Ascending aorta (tissue), 2 donors: Measurements from ENCODE around the gene BNIP3. TPM values are rescaled to one million over a fixed set of nuclear protein-coding genes. Genes with fewer than 3 reads are reported as not detected.

ENCODE experiments used
- DNase-seq, 2 donors: peaks; one replicate each; pipeline ENCODE4 v3.0.0-alpha.2; 2019; ENCODE audit warnings: low spot score in 2 of 2
- H3K27ac ChIP-seq, 2 donors: fragments of 200-600 bp; sonication (generic); one replicate each; pipeline ENCODE4 v1.5.1; 2016 to 2017; ENCODE audit warnings: mild to moderate bottlenecking in 1 of 2
- H3K27me3 ChIP-seq: fragments of 200-600 bp; sonication (generic); one replicate; pipeline ENCODE4 v1.5.1; 2017
- H3K36me3 ChIP-seq, 2 donors: fragments of 200-600 bp; sonication (generic); one replicate each; pipeline ENCODE4 v1.5.1; 2016
- H3K4me1 ChIP-seq, 2 donors: fragments of 200-600 bp; sonication (generic); one replicate each; pipeline ENCODE4 v1.5.1; 2016 to 2017; ENCODE audit warnings: mild to moderate bottlenecking in 1 of 2
- H3K4me3 ChIP-seq, 2 donors: fragments of 200-600 bp; sonication (generic); one replicate each; pipeline ENCODE4 v1.5.1; 2016 to 2017; ENCODE audit warnings: mild to moderate bottlenecking in 1 of 2
- H3K9me3 ChIP-seq, 2 donors: fragments of 200-600 bp; sonication (generic); one replicate each; pipeline ENCODE4 v1.5.1; 2016
- intact Hi-C: fragments of 100-400 bp; cut with DNase I; formaldehyde crosslinking; loops from one replicate; pipeline ENCODE4 v1.15.1; 2023
- total RNA-seq: library from RNA; depleted of rRNA; stranded (reverse); fragments of >200 nt; gene quantifications from one replicate; pipeline ENCODE4 v1.1.0, GENCODE V29; 2016
- TF ChIP-seq, protein P1 (sequence below), 3 experiments: fragments of 200-600 bp in 2 of 3; fragments of 450-650 bp in 1 of 3; sonication (generic) in 2 of 3; IDR thresholded peaks; one replicate each; pipeline ENCODE4 v1.5.1; 2016 to 2019; ENCODE audit warnings: antibody characterized with exemption in 3 of 3, mild to moderate bottlenecking in 1 of 3, moderate library complexity in 1 of 3

Gene BNIP3
- total RNA-seq, 1 donor from 2014 or later: 18.3 TPM

DNA sequence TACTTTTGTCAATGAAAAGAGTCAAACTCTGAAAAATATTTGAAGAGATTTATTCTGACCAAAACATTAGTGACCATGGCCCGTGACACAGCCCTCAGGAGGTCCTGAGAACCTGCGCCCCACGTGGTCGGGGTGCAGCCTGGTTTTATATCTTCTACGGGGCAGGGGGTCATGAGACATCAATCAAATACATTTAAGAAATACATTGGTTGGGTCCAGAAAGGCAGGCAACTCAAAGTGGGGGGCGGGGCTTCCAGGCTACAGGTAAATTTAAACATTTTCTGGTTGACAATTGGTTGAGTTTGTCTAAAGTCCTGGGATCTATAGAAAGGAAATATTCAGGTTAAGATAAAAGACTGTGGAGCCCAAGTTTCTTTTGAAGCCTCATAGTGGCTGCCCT, 34.8 kb upstream of the BNIP3 start:
- H3K27me3 ChIP-seq: no peaks in the 10 kb centered on the region
- TF ChIP-seq, protein P1, sequence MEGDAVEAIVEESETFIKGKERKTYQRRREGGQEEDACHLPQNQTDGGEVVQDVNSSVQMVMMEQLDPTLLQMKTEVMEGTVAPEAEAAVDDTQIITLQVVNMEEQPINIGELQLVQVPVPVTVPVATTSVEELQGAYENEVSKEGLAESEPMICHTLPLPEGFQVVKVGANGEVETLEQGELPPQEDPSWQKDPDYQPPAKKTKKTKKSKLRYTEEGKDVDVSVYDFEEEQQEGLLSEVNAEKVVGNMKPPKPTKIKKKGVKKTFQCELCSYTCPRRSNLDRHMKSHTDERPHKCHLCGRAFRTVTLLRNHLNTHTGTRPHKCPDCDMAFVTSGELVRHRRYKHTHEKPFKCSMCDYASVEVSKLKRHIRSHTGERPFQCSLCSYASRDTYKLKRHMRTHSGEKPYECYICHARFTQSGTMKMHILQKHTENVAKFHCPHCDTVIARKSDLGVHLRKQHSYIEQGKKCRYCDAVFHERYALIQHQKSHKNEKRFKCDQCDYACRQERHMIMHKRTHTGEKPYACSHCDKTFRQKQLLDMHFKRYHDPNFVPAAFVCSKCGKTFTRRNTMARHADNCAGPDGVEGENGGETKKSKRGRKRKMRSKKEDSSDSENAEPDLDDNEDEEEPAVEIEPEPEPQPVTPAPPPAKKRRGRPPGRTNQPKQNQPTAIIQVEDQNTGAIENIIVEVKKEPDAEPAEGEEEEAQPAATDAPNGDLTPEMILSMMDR (IDR thresholded peaks at IDR 0.05): no peak
- no peak overlapping the region for H3K4me3 ChIP-seq
- H3K36me3 ChIP-seq: no peaks in the 10 kb centered on the region
- H3K9me3 ChIP-seq: no peaks in the 10 kb centered on the region
- intact Hi-C loops: no loop called here
- DNase-seq: no peak
- no peaks in the 10 kb centered on the region for H3K4me1 ChIP-seq
- no peak overlapping the region for H3K27ac ChIP-seq

DNA sequence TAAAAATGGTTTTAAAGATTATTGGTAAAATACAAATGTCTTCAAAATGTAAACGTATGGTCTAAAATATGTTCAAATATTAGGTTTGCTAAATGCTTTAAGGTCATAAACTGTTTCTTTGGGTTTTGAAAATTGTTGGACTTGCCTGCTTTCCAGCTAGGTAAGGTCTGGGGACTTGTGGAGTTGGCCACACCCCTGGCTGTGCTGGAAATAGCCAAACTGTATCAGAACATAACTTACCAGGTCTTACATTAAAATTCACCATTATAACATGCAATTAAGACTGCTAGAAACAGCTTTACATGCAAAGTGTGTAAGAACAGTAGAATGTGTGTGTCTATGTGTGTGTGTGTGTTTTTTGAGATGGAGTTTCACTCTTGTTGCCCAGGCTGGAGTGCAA, 29.7 kb upstream of the BNIP3 start:
- no peaks in the 10 kb centered on the region for H3K27me3 ChIP-seq
- no peak overlapping the region for H3K4me3 ChIP-seq
- no peaks in the 10 kb centered on the region for H3K9me3 ChIP-seq
- TF ChIP-seq, protein P1 (IDR thresholded peaks at IDR 0.05): no peak
- H3K36me3 ChIP-seq: no peaks in the 10 kb centered on the region
- no peak for DNase-seq
- intact Hi-C loops: no loop called here
- H3K4me1 ChIP-seq: no peaks in the 10 kb centered on the region
- H3K27ac ChIP-seq: no peak overlapping the region

DNA sequence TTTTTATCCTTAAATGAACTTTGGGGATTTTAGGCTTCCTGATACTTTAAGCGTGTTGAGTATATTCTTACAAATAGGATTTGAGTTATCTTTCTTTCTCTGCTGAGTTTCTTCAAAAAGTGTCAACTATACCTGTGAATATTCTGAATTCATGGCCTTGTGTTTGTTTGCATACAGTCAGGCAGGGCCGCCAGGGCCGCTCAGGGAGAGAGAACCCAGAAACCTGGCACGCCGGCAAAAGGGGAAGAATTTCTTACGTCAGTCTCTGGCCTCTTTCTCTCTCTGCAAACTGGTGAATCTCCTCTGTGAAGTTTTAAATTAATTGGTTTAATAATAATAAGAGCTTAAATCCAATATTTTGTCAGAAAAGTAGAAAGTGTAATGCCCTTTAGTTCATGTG, 29.3 kb upstream of the BNIP3 start:
- Histone ChIP-seq H3K9me3 (no peaks in the 10 kb centered on the region), H3K4me1 (no peaks in the 10 kb centered on the region), H3K27ac (no peak overlapping the region), H3K4me3 (no peak overlapping the region), H3K36me3 (no peaks in the 10 kb centered on the region), H3K27me3 (no peaks in the 10 kb centered on the region)
- intact Hi-C loops: no loop called here
- no peak for DNase-seq
- TF ChIP-seq, protein P1 (IDR thresholded peaks at IDR 0.05): no peak

- H3K36me3 ChIP-seq: no peaks in the 10 kb centered on the region
- H3K27ac ChIP-seq: no peak overlapping the region
- DNase-seq: no peak
- TF ChIP-seq, protein P1 (IDR thresholded peaks at IDR 0.05): no peak
- H3K9me3 ChIP-seq: no peaks in the 10 kb centered on the region
- no peaks in the 10 kb centered on the region for H3K27me3 ChIP-seq
- intact Hi-C loops: no loop called here
- H3K4me1 ChIP-seq: no peaks in the 10 kb centered on the region
- H3K4me3 ChIP-seq: no peak overlapping the region
These were observed 28.8 kb upstream of the BNIP3 start for GRCh38 chr10:132010483-132010882.

DNA sequence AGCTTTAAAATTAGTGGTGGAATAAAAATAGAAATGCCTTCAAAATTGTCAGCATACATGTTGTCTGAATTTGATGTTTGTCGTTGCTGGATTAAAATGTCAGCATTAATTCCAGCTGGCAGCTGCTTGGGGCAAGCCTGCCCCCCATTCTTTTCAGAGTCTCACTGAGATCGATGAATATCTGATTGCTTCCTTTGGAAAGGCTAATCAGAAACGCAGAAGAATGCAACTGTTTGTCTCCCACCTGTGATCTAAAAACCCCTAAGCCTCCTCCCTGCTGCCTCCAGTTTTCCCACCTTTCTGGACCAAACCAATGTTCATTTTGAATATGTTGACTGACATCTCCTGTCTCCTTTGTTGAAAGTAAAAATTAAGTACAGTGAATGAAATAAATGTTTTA, 27.9 kb upstream of the BNIP3 start:
- Histone ChIP-seq H3K9me3 (no peaks in the 10 kb centered on the region), H3K27ac (no peak overlapping the region), H3K36me3 (no peaks in the 10 kb centered on the region), H3K4me3 (no peak overlapping the region), H3K27me3 (no peaks in the 10 kb centered on the region), H3K4me1 (no peaks in the 10 kb centered on the region)
- intact Hi-C loops: no loop called here
- TF ChIP-seq, protein P1 (IDR thresholded peaks at IDR 0.05): no peak
- DNase-seq: no peak

- no peak for DNase-seq
- H3K4me3 ChIP-seq: no peak overlapping the region
- H3K4me1 ChIP-seq: no peaks in the 10 kb centered on the region
- no peaks in the 10 kb centered on the region for H3K36me3 ChIP-seq
- TF ChIP-seq, protein P1 (IDR thresholded peaks at IDR 0.05): no peak
- H3K9me3 ChIP-seq: no peaks in the 10 kb centered on the region
- no peak overlapping the region for H3K27ac ChIP-seq
- intact Hi-C loops: no loop called here
- H3K27me3 ChIP-seq: no peaks in the 10 kb centered on the region
These were observed 26.0 kb upstream of the BNIP3 start for GRCh38 chr10:132007681-132008080.
